ENCODE measurements around the gene DIPK1C. TPM values are rescaled to one million over a fixed set of nuclear protein-coding genes. Genes with fewer than 3 reads are reported as not detected.

DIPK1C gene
- total RNA-seq, 1 experiment from 2014 or later, result not detected

DNA sequence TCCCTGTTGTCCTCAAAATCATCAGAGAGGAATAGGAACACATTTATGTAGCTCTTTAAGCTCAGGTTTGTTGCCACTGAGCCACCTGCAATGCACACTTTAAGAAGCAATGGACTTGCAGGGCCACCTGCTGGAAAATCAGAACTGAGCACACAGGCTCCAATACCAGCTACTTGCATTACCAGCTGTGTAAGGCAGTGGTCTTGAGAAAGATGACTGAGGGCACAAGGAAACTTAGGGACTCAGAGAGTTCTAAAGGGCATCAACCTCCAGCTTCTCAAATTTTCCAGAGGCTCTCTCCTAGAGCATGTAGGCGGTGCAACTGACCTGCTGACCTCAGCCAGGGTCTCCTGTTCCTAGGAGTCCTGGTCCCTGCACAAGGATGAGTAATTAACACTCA lies 36.6 kb upstream of the DIPK1C start (continued):
- no peak for TF ChIP-seq CREM (CRISPR knock-in tag; IDR thresholded peaks at IDR 0.05)
- TF ChIP-seq, protein P1, sequence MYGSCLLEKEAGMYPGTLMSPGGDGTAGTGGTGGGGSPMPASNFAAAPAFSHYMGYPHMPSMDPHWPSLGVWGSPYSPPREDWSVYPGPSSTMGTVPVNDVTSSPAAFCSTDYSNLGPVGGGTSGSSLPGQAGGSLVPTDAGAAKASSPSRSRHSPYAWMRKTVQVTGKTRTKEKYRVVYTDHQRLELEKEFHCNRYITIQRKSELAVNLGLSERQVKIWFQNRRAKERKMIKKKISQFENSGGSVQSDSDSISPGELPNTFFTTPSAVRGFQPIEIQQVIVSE (CRISPR knock-in tag; IDR thresholded peaks at IDR 0.05; ENCODE audit: borderline replicate concordance), result no peak

DNA sequence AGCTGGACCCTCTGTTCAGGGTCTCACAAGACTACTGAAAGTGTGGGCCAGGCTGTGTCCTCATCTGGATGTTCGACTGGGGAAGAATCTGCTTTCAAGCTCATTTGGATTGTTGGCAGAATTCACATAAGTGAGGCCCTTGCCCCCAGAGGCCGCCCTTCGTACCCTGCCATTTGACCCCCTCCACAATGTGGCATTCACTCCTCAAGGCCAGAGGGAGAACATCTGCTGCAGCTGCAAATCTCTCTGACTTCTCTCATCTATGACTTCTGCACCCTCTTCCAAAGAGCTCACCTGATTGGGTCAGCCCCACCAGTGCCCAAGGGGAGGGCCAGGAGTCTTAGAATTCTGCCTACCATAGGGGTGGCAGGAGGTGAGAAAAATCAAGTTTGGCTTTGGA lies 35.2 kb upstream of the DIPK1C start:
- Mint-ChIP-seq H3K27me3 (ENCODE audit: low read depth) (no peaks in the 10 kb centered on the region; the same call in 1 of the 2 replicates), H3K27ac (no peak overlapping the region), H3K4me1 (peaks cover 10% of the 10 kb centered on the region), H3K36me3 (no peaks in the 10 kb centered on the region; the same call in 1 of the 2 replicates), H3K9me3 (peaks cover 12% of the 10 kb centered on the region), H3K4me3 (no peak overlapping the region)
- TF ChIP-seq, protein P2, sequence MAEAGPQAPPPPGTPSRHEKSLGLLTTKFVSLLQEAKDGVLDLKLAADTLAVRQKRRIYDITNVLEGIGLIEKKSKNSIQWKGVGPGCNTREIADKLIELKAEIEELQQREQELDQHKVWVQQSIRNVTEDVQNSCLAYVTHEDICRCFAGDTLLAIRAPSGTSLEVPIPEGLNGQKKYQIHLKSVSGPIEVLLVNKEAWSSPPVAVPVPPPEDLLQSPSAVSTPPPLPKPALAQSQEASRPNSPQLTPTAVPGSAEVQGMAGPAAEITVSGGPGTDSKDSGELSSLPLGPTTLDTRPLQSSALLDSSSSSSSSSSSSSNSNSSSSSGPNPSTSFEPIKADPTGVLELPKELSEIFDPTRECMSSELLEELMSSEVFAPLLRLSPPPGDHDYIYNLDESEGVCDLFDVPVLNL (CRISPR knock-in tag; IDR thresholded peaks at IDR 0.05; ENCODE audit: borderline replicate concordance, low read depth), result no peak
- TF ChIP-seq RORB (CRISPR knock-in tag; IDR thresholded peaks at IDR 0.05) (no peak), ZNF138 (CRISPR knock-in tag; conservative IDR thresholded peaks at IDR 0.05) (no peak), NFYB (CRISPR knock-in tag; conservative IDR thresholded peaks at IDR 0.05; ENCODE audit: low read depth) (no peak), TCF7 (CRISPR knock-in tag; IDR thresholded peaks at IDR 0.05; ENCODE audit: low read depth) (no peak)
- DNase-seq (ENCODE audit: low spot score), result no peak
- CTCF ChIA-PET, result interaction anchor here (1.1 to 3.3 kb wide), 4 partner anchors 34 to 410 kb away, joined by 3 to 79 read pairs (median 18); partner anchors contain the start of gene DIPK1C
- POLR2A ChIA-PET, result no interaction called here
- no peak for ATAC-seq

DNA sequence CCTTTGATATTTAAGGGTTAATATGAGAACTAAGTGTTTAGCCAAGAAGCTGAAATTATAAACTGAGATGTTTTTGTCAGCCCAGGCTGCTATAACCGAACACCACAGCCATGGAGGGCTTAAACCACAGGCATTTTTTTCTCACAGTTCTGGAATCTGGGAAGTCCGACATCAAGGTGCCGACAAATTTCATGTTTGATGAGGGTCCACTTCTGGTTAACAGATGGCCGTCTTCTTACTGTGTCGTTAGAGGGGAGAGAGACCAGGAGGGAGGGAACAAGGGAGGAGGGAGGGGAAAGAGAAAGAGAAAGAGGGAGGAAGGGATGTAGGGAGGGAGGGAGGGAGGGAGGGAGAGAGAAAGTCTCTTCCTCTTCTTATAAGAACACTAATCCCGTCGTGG lies 32.6 kb upstream of the DIPK1C start:
- CTCF ChIA-PET, result no interaction called here
- ATAC-seq, result no peak
- Mint-ChIP-seq H3K36me3 (no peaks in the 10 kb centered on the region; the same call in 1 of the 2 replicates), H3K4me3 (no peak overlapping the region), H3K27ac (no peak overlapping the region), H3K4me1 (peaks cover 8% of the 10 kb centered on the region; the same call in 1 of the 2 replicates), H3K9me3 (peaks cover 12% of the 10 kb centered on the region), H3K27me3 (ENCODE audit: low read depth) (no peaks in the 10 kb centered on the region; the same call in 1 of the 2 replicates)
- no peak for TF ChIP-seq SMAD3 (CRISPR knock-in tag; IDR thresholded peaks at IDR 0.05; ENCODE audit: borderline replicate concordance)
- TF ChIP-seq, protein P3, sequence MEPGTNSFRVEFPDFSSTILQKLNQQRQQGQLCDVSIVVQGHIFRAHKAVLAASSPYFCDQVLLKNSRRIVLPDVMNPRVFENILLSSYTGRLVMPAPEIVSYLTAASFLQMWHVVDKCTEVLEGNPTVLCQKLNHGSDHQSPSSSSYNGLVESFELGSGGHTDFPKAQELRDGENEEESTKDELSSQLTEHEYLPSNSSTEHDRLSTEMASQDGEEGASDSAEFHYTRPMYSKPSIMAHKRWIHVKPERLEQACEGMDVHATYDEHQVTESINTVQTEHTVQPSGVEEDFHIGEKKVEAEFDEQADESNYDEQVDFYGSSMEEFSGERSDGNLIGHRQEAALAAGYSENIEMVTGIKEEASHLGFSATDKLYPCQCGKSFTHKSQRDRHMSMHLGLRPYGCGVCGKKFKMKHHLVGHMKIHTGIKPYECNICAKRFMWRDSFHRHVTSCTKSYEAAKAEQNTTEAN (CRISPR knock-in tag; IDR thresholded peaks at IDR 0.05), result no peak
- TF ChIP-seq CREB1 (CRISPR knock-in tag; IDR thresholded peaks at IDR 0.05), result no peak
- no peak for TF ChIP-seq PRRX2 (CRISPR knock-in tag; IDR thresholded peaks at IDR 0.05)
- TF ChIP-seq, protein P4, sequence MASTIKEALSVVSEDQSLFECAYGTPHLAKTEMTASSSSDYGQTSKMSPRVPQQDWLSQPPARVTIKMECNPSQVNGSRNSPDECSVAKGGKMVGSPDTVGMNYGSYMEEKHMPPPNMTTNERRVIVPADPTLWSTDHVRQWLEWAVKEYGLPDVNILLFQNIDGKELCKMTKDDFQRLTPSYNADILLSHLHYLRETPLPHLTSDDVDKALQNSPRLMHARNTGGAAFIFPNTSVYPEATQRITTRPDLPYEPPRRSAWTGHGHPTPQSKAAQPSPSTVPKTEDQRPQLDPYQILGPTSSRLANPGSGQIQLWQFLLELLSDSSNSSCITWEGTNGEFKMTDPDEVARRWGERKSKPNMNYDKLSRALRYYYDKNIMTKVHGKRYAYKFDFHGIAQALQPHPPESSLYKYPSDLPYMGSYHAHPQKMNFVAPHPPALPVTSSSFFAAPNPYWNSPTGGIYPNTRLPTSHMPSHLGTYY (CRISPR knock-in tag; IDR thresholded peaks at IDR 0.05), result no peak
- TF ChIP-seq, protein P5, sequence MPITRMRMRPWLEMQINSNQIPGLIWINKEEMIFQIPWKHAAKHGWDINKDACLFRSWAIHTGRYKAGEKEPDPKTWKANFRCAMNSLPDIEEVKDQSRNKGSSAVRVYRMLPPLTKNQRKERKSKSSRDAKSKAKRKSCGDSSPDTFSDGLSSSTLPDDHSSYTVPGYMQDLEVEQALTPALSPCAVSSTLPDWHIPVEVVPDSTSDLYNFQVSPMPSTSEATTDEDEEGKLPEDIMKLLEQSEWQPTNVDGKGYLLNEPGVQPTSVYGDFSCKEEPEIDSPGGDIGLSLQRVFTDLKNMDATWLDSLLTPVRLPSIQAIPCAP (CRISPR knock-in tag; IDR thresholded peaks at IDR 0.05), result no peak
- TF ChIP-seq ESRRA (CRISPR knock-in tag; IDR thresholded peaks at IDR 0.05; ENCODE audit: borderline replicate concordance), result no peak
- no peak for TF ChIP-seq JUN (CRISPR knock-in tag; IDR thresholded peaks at IDR 0.05)
- TF ChIP-seq CREM (CRISPR knock-in tag; IDR thresholded peaks at IDR 0.05), result no peak
- no peak for TF ChIP-seq NFE2L1 (CRISPR knock-in tag; IDR thresholded peaks at IDR 0.05)
- no peak for TF ChIP-seq EMX1 (CRISPR knock-in tag; IDR thresholded peaks at IDR 0.05)
- no peak for TF ChIP-seq CBFB (CRISPR knock-in tag; IDR thresholded peaks at IDR 0.05; ENCODE audit: low read depth)
- no peak for DNase-seq (ENCODE audit: low spot score)
- POLR2A ChIA-PET, result no interaction called here
